Spinal cord (tissue), 10 donors: Measurements from ENCODE around the gene STAM. TPM values are rescaled to one million over a fixed set of nuclear protein-coding genes. Genes with fewer than 3 reads are reported as not detected.
"Not testable (repeated sequence)": the region's sequence is repeated elsewhere in the genome, so short reads cannot be mapped to it uniquely, and the experiment has no call there.

Experiments
- DNase-seq, 6 donors: peaks; one replicate each; pipeline versions ENCODE4 v3.0.0 to v3.0.0-alpha.2; 2013 to 2015; ENCODE audit warnings: low spot score in 6 of 6, low read depth in 4 of 6
- H3K27ac ChIP-seq: one replicate; pipeline ENCODE4 v1.5.1; 2013; ENCODE audit warnings: low read depth, low read length, control low read depth
- H3K27me3 ChIP-seq: one replicate; pipeline ENCODE4 v1.6.1; 2013; ENCODE audit warnings: low read length; ENCODE audit not compliant: control insufficient read depth, insufficient read depth
- H3K36me3 ChIP-seq: one replicate; pipeline ENCODE4 v1.6.1; 2013; ENCODE audit warnings: low read length; ENCODE audit not compliant: control insufficient read depth, insufficient read depth
- H3K4me1 ChIP-seq: one replicate; pipeline ENCODE4 v1.6.1; 2013; ENCODE audit warnings: low read length; ENCODE audit not compliant: control insufficient read depth, insufficient read depth
- H3K4me3 ChIP-seq: one replicate; pipeline ENCODE4 v1.5.1; 2013; ENCODE audit warnings: low read depth, low read length, control low read depth
- H3K9me3 ChIP-seq: one replicate; pipeline ENCODE4 v1.6.1; 2013; ENCODE audit warnings: low read length; ENCODE audit not compliant: control insufficient read depth, insufficient read depth
- WGBS: methylation state at CpG from one replicate; pipeline ENCODE4 v1.1.5; 2013; ENCODE audit warnings: missing lambda C conversion rate; ENCODE audit not compliant: insufficient coverage; 5-methylcytosine and 5-hydroxymethylcytosine counted together
- polyA plus RNA-seq, 2 donors: library from polyadenylated mRNA; unstranded; fragments of 120-200 nt; gene quantifications; one replicate each; pipeline ENCODE4 v1.2.1, GENCODE V29; 2013; ENCODE audit not compliant: insufficient read length in 2 of 2
- total RNA-seq, 2 donors: library from RNA; depleted of rRNA in 1 of 2; stranded (reverse); fragments of 120-200 nt in 1 of 2; fragments of >200 nt in 1 of 2; gene quantifications; one replicate each; pipeline versions ENCODE4 v1.2.3 to v1.2.4, GENCODE V29; 2013 to 2014
- donor health status: healthy.

STAM gene
- total and polyA plus RNA-seq, 4 donors: 29.9 to 55.3 (median 41.8) TPM

DNA sequence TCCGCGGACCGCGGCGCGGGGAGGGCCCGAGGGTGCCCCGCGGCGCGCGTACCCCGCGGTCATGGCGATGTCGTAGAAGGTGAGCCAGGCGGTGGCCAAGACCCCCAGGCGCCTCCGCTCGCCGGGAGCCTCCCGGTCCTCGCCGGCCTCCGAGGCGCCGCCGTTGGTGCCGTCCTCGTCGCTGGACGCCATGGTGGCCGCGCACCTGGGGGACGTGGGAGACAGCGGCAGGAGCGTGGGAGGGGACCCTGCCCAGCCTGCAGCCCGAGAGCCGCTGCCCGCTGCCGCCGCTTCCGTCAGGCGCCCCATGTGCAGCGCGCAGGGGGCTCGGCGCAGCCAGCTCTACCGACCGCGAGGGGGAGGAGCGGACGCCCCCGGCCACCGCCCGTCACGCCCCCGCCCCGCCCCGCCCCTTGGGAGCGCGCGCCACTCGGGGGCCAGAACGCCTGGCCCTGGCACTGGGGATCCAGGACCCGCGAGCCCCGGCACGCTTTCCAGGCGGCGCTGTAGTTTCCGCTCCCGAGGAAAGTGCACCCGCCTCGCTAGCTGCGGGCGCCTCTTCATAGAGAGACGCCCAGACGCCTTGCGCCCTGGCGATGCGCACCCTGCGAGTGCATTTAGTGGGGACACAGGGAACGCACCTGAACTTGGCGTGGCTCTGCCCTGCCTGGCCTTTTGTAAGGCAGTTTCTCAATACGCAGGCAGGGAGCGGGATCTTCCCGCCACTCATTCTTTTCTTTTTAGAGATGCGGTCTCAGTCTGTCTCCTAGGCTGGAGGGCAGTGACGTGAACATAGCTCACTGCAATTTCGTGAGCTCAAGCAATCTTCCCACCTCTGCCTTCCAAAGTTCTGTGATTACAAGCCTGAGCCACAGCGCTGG is 26.7 kb upstream of the STAM start, which contains the start of gene HACD1:
Gene HACD1 (minus strand): TSS at position 344 of the 881 bp plus-strand sequence. CDS start 35 bp downstream, at position 309.
- Histone ChIP-seq H3K4me1 (peaks cover 5% of the 10 kb centered on the region), H3K27me3 (no peaks in the 10 kb centered on the region), H3K4me3 (peak within 1 kb of the TSS; percentile 56), H3K9me3 (no peaks in the 10 kb centered on the region), H3K27ac (no peak within 1 kb of the TSS), H3K36me3 (no peaks in the 10 kb centered on the region)
- WGBS: under 1% methylated on average over 92 of the region's 92 CpGs
- peak in 5 of 6 donors; percentile 27 to 84 (median 43) for DNase-seq

DNA sequence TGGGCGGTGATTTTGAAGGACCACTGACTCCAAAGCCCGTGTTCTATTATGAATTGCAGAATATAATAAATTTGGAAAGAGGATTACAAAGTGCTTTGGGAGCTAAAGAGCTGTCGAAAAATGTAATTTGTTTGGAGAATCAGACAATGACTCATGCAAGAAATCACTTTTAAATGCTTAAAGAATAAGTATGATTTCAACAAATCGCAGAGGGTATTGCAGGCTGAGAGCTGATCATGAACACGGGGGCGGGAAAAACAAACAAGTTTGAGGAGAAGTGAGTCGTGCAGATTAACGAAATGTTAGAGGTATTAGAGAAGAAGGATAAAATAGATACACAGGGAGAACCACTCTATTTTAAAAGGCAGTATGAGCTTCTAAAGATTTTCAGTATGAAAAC is 21.9 kb upstream of the STAM start:
- Histone ChIP-seq H3K36me3 (no peaks in the 10 kb centered on the region), H3K4me1 (peaks cover 5% of the 10 kb centered on the region), H3K27ac (no peak overlapping the region), H3K9me3 (no peaks in the 10 kb centered on the region), H3K4me3 (no peak overlapping the region), H3K27me3 (no peaks in the 10 kb centered on the region)
- DNase-seq: no peak
- WGBS: 86% methylated on average over 4 of the region's 8 CpGs

DNA sequence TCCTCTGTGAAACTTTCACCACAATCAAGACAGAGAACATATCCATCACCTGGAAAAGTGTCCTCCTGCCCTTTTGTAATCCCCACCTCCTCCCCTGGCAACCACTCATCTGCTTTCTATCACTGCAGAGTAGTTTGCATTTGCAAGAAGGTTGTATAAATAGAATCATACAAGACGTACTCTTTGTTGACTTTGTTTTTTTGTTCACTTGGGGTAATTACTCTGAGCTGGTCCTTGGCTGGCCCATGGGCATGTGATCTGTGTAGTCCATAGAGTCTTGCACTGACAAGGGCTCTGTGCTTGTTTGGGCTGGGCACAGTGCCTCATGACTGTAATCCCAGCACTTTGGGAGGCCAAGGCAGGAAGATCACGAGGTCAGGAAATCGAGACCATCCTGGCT is 19.0 kb upstream of the STAM start:
- Histone ChIP-seq H3K4me3 (no peak overlapping the region), H3K36me3 (no peaks in the 10 kb centered on the region), H3K9me3 (no peaks in the 10 kb centered on the region), H3K27me3 (no peaks in the 10 kb centered on the region), H3K27ac (no peak overlapping the region), H3K4me1 (no peaks in the 10 kb centered on the region)
- WGBS: 20% methylated on average over 1 of the region's 3 CpGs
- no peak for DNase-seq

- no CpG with 5 or more reads among the region's 1 CpG for WGBS
- Histone ChIP-seq H3K4me1 (no peaks in the 10 kb centered on the region), H3K27me3 (no peaks in the 10 kb centered on the region)
Observed at GRCh38 chr10:17626656-17627055, 17.3 kb upstream of the STAM start.

DNA sequence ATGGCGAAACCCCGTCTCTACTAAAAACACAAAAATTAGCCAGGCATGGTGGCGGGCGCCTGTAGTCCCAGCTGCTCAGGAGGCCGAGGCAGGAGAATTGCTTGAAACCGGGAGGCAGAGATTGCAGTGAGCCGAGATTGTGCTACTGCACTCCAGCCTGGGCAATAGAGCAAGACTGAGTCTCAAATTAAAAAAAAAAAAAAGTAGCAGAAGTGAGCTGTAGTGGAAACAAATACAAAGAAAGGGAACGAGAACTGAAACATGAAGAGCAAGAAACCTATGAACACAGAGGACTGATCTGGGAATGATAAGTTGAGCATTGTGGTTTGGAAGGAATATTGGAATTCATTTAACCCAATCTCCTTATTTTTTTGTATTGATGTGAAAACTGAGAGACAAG is 11.4 kb upstream of the STAM start:
- H3K4me1 ChIP-seq, H3K27ac ChIP-seq, DNase-seq, H3K27me3 ChIP-seq, H3K36me3 ChIP-seq, H3K4me3 ChIP-seq, H3K9me3 ChIP-seq: not testable (repeated sequence)
- WGBS: 89% methylated on average over 5 of the region's 8 CpGs

More at GRCh38 chr10:17626656-17627055, 17.3 kb upstream of the STAM start:
- Histone ChIP-seq H3K4me3 (no peak overlapping the region), H3K27ac (no peak overlapping the region), H3K9me3 (no peaks in the 10 kb centered on the region), H3K36me3 (no peaks in the 10 kb centered on the region)
- no peak for DNase-seq

DNA sequence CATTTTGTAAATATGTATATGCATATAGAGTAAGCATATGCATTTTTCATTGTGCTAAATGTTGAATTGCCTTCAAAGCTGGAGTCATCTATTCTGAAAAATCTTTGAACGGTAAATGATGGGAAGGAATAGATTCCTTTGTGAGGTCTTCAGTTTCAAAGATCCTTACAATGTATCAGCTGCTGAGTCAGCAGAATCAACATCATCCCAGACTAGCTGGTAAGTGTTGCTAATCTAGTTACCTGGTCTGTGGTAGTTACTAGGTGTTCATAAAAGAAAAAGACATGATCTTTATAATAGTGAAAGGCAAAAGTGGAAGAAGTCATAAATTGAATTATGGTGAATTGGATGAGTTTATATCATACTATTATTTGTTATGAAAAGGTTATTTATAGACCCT is 10.6 kb upstream of the STAM start:
- WGBS: no CpG with 5 or more reads among the region's 1 CpG
- Histone ChIP-seq H3K36me3 (no peaks in the 10 kb centered on the region), H3K9me3 (no peaks in the 10 kb centered on the region), H3K27me3 (no peaks in the 10 kb centered on the region), H3K4me3 (no peak overlapping the region), H3K27ac (no peak overlapping the region), H3K4me1 (no peaks in the 10 kb centered on the region)
- no peak for DNase-seq

- peaks cover 3% of the 10 kb centered on the region for H3K4me1 ChIP-seq
- H3K4me3 ChIP-seq: no peak overlapping the region
- no peak for DNase-seq
- no peaks in the 10 kb centered on the region for H3K9me3 ChIP-seq
- no peaks in the 10 kb centered on the region for H3K27me3 ChIP-seq
- 98% methylated on average over 5 of the region's 5 CpGs for WGBS
- H3K27ac ChIP-seq: no peak overlapping the region
- no peaks in the 10 kb centered on the region for H3K36me3 ChIP-seq
Observed at GRCh38 chr10:17637869-17638268, 6.1 kb upstream of the STAM start.

- 100% methylated on average over 1 of the region's 4 CpGs for WGBS
- Histone ChIP-seq H3K36me3 (no peaks in the 10 kb centered on the region), H3K4me3 (no peak overlapping the region), H3K9me3 (no peaks in the 10 kb centered on the region), H3K27ac (no peak overlapping the region), H3K4me1 (peaks cover 5% of the 10 kb centered on the region), H3K27me3 (no peaks in the 10 kb centered on the region)
- no peak for DNase-seq
Observed at GRCh38 chr10:17640331-17640816, 3.6 kb upstream of the STAM start.

- Histone ChIP-seq H3K36me3 (no peaks in the 10 kb centered on the region), H3K4me3 (peak overlapping the region; percentile 92), H3K9me3 (no peaks in the 10 kb centered on the region), H3K27ac (peak overlapping the region; percentile 98), H3K27me3 (no peaks in the 10 kb centered on the region), H3K4me1 (peaks cover 5% of the 10 kb centered on the region)
- DNase-seq: no peak
- 0% methylated on average over 13 of the region's 13 CpGs for WGBS
Observed at GRCh38 chr10:17643339-17643754, 604 bp upstream of the STAM start.

GRCh38 chr10:17644485-17644943 is 563 bp downstream of the STAM start:
- WGBS: 2% methylated on average over 8 of the region's 9 CpGs
- peak in 3 of 6 donors; percentile 42 to 88 (median 87) for DNase-seq
- Histone ChIP-seq H3K27ac (peak overlapping the region; percentile 98), H3K27me3 (no peaks in the 10 kb centered on the region), H3K9me3 (no peaks in the 10 kb centered on the region), H3K4me1 (peaks cover 5% of the 10 kb centered on the region), H3K36me3 (no peaks in the 10 kb centered on the region), H3K4me3 (peak overlapping the region; percentile 92)
